CD4-positive, alpha-beta T cell (primary cell): ENCODE results near the gene FBXO3. TPM values are rescaled to one million over a fixed set of nuclear protein-coding genes. Genes with fewer than 3 reads are reported as not detected.

Source experiments
- ATAC-seq: fragments of 200-7000 bp; cut with Tn5 transposase; one replicate; pipeline ENCODE4 v1.10.0; 2022; ENCODE audit warnings: mild to moderate bottlenecking; ENCODE audit not compliant: poor library complexity
- CTCF ChIA-PET: fragments of 350-600 bp; sonication (Branson Sonifier 250); formaldehyde crosslinking; loops from one replicate; lab custom pipeline; 2021; ENCODE audit warnings: antibody characterized with exemption, inconsistent platforms; lab: Charles Lee
- POLR2A ChIA-PET: fragments of 350-600 bp; sonication (Branson Sonifier 250); formaldehyde crosslinking; loops from one replicate; lab custom pipeline; 2021; ENCODE audit warnings: antibody characterized with exemption, inconsistent platforms; lab: Charles Lee
- DNase-seq, 14 experiments: peaks; one replicate each; pipeline ENCODE4 v3.0.0-alpha.2; 2013 to 2020; ENCODE audit warnings: mixed read lengths in 2 of 14
- H3K27ac ChIP-seq, 2 donors: one replicate each; pipeline versions ENCODE4 v1.5.1 to v1.7.0; 2013; ENCODE audit warnings: low read length in 2 of 2, low read depth in 1 of 2, mild to moderate bottlenecking in 1 of 2
- H3K27me3 ChIP-seq, 2 experiments: 1 replicate in 1 of 2; 2 replicates in 1 of 2; pipeline versions ENCODE4 v1.6.1 to v1.7.0; 2013; ENCODE audit warnings: low read length in 2 of 2, control low read depth in 1 of 2, mild to moderate bottlenecking in 1 of 2, moderate library complexity in 1 of 2; ENCODE audit not compliant: insufficient read depth in 2 of 2, control insufficient read depth in 1 of 2
- H3K36me3 ChIP-seq: one replicate; pipeline ENCODE4 v1.6.1; 2013; ENCODE audit warnings: low read length, control low read depth; ENCODE audit not compliant: insufficient read depth
- H3K4me1 ChIP-seq: one replicate; pipeline ENCODE4 v1.6.1; 2013; ENCODE audit warnings: low read length, control low read depth; ENCODE audit not compliant: insufficient read depth
- H3K4me3 ChIP-seq: one replicate; pipeline ENCODE4 v1.5.1; 2013; ENCODE audit warnings: mild to moderate bottlenecking, low read length, moderate library complexity
- H3K9me3 ChIP-seq, 2 experiments: 1 replicate in 1 of 2; 2 replicates in 1 of 2; pipeline versions ENCODE4 v1.6.1 to v1.7.0; 2013; ENCODE audit warnings: low read length in 2 of 2, mild to moderate bottlenecking in 2 of 2, control low read depth in 1 of 2, moderate library complexity in 1 of 2; ENCODE audit not compliant: control insufficient read depth in 1 of 2, insufficient read depth in 1 of 2
- H3K27ac Mint-ChIP-seq: one replicate; pipeline ENCODE4 v1.8.0; 2020; ENCODE audit warnings: mixed read lengths
- H3K27me3 Mint-ChIP-seq: one replicate; pipeline ENCODE4 v1.8.0; 2021; ENCODE audit warnings: mixed read lengths
- H3K36me3 Mint-ChIP-seq: one replicate; pipeline ENCODE4 v1.8.0; 2021; ENCODE audit warnings: low read depth, mixed read lengths
- H3K4me1 Mint-ChIP-seq: one replicate; pipeline ENCODE4 v1.8.0; 2021; ENCODE audit warnings: low read depth, mixed read lengths
- H3K4me3 Mint-ChIP-seq: one replicate; pipeline ENCODE4 v1.8.0; 2020; ENCODE audit warnings: mild to moderate bottlenecking, mixed read lengths
- H3K9me3 Mint-ChIP-seq: one replicate; pipeline ENCODE4 v1.8.0; 2020; ENCODE audit warnings: mixed read lengths
- CTCF ChIP-seq: fragments of 200-600 bp; IDR thresholded peaks from one replicate; pipeline ENCODE4 v1.8.0; 2022; ENCODE audit warnings: antibody characterized with exemption, mild to moderate bottlenecking
- intact Hi-C, 2 experiments: fragments of 100-400 bp; cut with DNase I in 1 of 2; cut with micrococcal nuclease in 1 of 2; formaldehyde crosslinking; loops; one replicate each; pipeline versions ENCODE4 v1.15.1 to v1.9.0; 2023 to 2025; cut with DNase I, micrococcal nuclease
- total RNA-seq, 174 experiments: library from RNA in 2 of 174; stranded (reverse) in 2 of 174; gene quantifications; one replicate each; pipeline ENCODE4 v1.2.3 and lab custom pipeline; 2021 to 2026

The FBXO3 gene
- total RNA-seq, 2 experiments from 2014 or later: 62.0 to 63.4 TPM

DNA sequence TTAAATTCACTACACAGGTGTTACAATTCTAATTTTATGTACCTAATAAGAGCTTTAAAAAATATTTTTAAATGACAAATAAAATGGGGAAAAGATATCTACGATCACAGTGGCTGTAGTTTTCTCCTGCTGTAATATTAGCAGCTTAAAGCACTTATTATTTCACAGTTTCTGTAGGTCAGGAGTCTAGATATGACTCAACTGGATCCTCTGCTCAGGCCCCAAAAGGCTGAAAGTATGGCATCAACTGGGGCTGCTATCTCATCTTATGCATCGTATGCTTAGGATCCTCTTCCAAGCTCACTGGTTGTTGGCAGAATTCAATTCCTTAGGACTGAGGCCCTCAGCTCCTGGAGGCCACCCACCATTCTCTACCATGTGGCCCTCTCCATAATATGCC, 12.8 kb downstream of the FBXO3 start:
- CTCF ChIA-PET: interaction anchor here (2.1 kb wide), 1 partner anchor 47 kb away, joined by 4 read pairs; no protein-coding TSS in a partner anchor
- POLR2A ChIA-PET: interaction anchor here (1.1 kb wide), 1 partner anchor 25 kb away, joined by 3 read pairs; the partner anchor contains the start of gene CD59
- H3K27me3 ChIP-seq: no peaks in the 10 kb centered on the region
- H3K4me3 ChIP-seq: no peak overlapping the region
- Mint-ChIP-seq H3K36me3 (peaks cover 96% of the 10 kb centered on the region), H3K27ac (no peak overlapping the region), H3K9me3 (no peaks in the 10 kb centered on the region), H3K27me3 (no peaks in the 10 kb centered on the region), H3K4me3 (no peak overlapping the region), H3K4me1 (peaks cover 31% of the 10 kb centered on the region)
- no peak for DNase-seq
- peaks cover 87% of the 10 kb centered on the region for H3K36me3 ChIP-seq
- ATAC-seq: no peak
- intact Hi-C loops: no loop called here
- no peaks in the 10 kb centered on the region for H3K9me3 ChIP-seq
- no peak for TF ChIP-seq CTCF
- no peaks in the 10 kb centered on the region for H3K4me1 ChIP-seq
- no peak overlapping the region for H3K27ac ChIP-seq

DNA sequence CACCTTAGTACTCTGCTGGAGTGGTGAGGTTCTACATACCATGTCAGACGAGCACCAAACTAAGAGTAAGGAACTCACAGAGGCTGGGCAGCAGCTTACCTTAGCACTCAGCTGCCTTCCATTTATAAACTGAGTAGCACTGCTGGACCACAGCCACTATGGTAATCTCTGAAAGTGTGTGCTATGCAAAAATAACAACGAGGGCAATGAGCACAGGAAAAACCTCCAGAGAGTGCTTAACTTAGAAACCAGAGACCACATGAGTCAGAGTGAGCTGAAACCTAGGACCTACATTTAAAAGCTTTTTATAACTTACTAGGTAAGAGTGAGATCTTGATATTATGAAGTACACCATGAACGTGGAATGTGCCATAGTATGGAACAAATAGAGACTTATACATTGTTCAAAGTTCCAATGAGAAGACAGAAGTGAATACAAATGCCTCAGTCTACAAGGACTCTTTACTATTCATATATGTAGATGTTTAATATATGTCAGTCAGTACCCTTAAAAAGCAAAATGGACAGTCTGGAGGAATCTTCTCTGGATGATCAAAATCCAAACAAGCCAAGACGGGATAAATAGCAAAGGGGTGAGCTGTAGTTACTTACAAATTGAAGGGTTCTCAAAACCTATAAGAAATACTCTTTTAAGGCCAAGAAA, 20.9 kb downstream of the FBXO3 start:
- TF ChIP-seq CTCF: no peak

DNA sequence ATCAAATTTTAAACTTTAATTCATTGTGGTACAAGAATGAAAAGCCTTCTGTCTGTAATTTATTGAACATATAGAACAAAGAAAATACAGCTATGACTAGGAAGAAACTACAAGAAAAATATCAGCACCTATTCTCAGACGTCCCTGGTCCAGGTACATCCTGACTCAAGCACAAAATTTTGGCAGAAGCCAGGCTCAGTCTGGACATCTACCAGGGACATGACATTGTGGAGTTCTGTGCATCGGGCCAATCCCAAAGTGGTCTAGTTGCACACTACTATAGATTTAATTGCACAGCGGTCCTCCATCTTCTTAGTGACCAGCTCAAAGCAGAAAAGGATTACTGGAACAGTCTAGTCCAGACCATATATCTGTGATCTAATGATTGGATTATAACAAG, 22.4 kb downstream of the FBXO3 start:
- Mint-ChIP-seq H3K27ac (no peak overlapping the region), H3K27me3 (no peaks in the 10 kb centered on the region), H3K9me3 (no peaks in the 10 kb centered on the region), H3K4me1 (no peaks in the 10 kb centered on the region), H3K4me3 (no peak overlapping the region), H3K36me3 (peaks cover 91% of the 10 kb centered on the region)
- intact Hi-C loops: no loop called here
- ChIA-PET POLR2A (no interaction called here), CTCF (no interaction called here)
- Histone ChIP-seq H3K27ac (no peak overlapping the region), H3K27me3 (no peaks in the 10 kb centered on the region), H3K9me3 (no peaks in the 10 kb centered on the region), H3K36me3 (peaks cover 95% of the 10 kb centered on the region), H3K4me3 (no peak overlapping the region), H3K4me1 (no peaks in the 10 kb centered on the region)
- ATAC-seq (no peak), DNase-seq (no peak)
- TF ChIP-seq CTCF: no peak

More for the DNA sequence above, 20.9 kb downstream of the FBXO3 start:
- no peaks in the 10 kb centered on the region for H3K4me1 ChIP-seq
- Mint-ChIP-seq H3K4me1 (no peaks in the 10 kb centered on the region), H3K27me3 (no peaks in the 10 kb centered on the region), H3K27ac (no peak overlapping the region), H3K4me3 (no peak overlapping the region), H3K36me3 (peaks cover 89% of the 10 kb centered on the region), H3K9me3 (no peaks in the 10 kb centered on the region)
- no peaks in the 10 kb centered on the region for H3K9me3 ChIP-seq
- POLR2A ChIA-PET: no interaction called here
- H3K4me3 ChIP-seq: no peak overlapping the region
- CTCF ChIA-PET: no interaction called here
- H3K27me3 ChIP-seq: no peaks in the 10 kb centered on the region
- DNase-seq (no peak), ATAC-seq (no peak)
- H3K36me3 ChIP-seq: peaks cover 95% of the 10 kb centered on the region
- intact Hi-C loops: no loop called here
- no peak overlapping the region for H3K27ac ChIP-seq
